ENCODE results near the gene ZNF821.

Gene ZNF821

DNA sequence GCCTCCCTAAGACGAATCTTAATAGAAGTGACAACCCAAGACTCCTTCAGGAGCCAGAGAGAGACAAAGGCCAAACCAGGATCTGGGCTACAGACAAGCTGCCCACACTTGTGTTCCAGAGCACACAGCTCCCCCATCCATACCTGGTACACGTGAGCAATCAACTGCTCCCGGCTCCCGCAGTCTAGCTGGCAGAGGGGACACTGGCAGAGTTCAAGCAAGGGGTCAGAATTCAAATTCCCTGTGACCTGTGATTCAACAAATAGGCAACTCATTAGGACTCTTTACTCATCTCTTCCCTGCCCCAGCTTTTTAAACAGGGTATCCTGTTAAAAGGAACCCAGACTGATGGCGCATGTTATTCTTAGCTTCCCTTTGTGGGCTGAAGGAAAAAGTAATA, 20.0 kb downstream of the ZNF821 start:
- TF ChIP-seq ISL1 (CRISPR knock-in tag; IDR thresholded peaks at IDR 0.05): no peak
- ATAC-seq: no peak

DNA sequence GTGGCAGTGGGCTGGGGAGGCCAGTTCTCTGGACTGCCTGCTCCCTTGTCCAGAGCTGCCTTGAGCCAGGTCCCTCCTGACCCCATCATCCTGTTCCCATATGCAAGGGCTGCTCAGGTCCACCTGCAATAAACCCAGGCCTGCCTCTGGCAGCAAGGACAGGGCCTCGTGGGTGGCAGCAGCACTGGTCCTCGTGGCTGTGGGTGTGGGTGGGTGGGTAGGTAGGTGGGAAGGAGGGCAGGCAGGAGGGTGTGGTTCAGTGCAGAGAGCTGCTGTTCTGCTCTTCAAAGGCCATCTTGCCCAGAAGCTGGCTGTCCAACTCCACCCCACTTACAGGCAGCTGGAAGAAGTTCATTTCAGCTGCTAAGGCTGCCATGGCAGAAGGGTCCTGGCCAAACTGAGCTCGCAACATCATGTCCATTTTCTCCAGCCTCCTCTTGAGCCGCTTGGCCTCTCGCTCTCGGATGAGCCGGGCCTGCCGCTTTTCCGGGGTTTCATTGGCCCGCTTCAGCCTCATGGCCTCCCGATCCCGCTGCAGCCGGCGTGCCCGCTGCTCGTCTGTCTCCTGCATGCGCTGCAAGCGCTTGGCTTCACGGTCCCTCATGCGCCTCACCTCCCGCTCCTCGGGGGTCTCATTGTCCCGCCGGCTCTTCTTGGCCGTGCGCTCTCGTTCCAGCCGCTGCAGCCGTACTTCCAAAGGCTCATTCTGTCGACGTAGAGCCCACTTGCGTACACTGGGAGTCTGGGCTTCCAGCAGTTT, 24.0 kb downstream of the ZNF821 start:
- no peak for ATAC-seq
- TF ChIP-seq BACH2 (CRISPR knock-in tag; IDR thresholded peaks at IDR 0.05; ENCODE audit: borderline replicate concordance) (no peak), PPARA (CRISPR knock-in tag; IDR thresholded peaks at IDR 0.05; ENCODE audit: borderline replicate concordance) (no peak), CSDC2 (CRISPR knock-in tag; IDR thresholded peaks at IDR 0.05) (no peak), ZFP30 (CRISPR knock-in tag; IDR thresholded peaks at IDR 0.05) (no peak), ISL1 (CRISPR knock-in tag; IDR thresholded peaks at IDR 0.05) (no peak), OSR1 (CRISPR knock-in tag; IDR thresholded peaks at IDR 0.05) (no peak), ARNTL (CRISPR knock-in tag; IDR thresholded peaks at IDR 0.05; ENCODE audit: borderline replicate concordance, low read depth) (no peak), TOX (CRISPR knock-in tag; IDR thresholded peaks at IDR 0.05; ENCODE audit: borderline replicate concordance) (no peak), ZFP3 (CRISPR knock-in tag; IDR thresholded peaks at IDR 0.05) (no peak), GLIS3 (CRISPR knock-in tag; IDR thresholded peaks at IDR 0.05) (no peak)
- TF ChIP-seq, protein P1, sequence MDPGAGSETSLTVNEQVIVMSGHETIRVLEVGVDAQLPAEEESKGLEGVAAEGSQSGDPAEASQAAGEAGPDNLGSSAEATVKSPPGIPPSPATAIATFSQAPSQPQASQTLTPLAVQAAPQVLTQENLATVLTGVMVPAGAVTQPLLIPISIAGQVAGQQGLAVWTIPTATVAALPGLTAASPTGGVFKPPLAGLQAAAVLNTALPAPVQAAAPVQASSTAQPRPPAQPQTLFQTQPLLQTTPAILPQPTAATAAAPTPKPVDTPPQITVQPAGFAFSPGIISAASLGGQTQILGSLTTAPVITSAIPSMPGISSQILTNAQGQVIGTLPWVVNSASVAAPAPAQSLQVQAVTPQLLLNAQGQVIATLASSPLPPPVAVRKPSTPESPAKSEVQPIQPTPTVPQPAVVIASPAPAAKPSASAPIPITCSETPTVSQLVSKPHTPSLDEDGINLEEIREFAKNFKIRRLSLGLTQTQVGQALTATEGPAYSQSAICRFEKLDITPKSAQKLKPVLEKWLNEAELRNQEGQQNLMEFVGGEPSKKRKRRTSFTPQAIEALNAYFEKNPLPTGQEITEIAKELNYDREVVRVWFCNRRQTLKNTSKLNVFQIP (CRISPR knock-in tag; IDR thresholded peaks at IDR 0.05; ENCODE audit: borderline replicate concordance, low read depth): no peak
- TF ChIP-seq, protein P2, sequence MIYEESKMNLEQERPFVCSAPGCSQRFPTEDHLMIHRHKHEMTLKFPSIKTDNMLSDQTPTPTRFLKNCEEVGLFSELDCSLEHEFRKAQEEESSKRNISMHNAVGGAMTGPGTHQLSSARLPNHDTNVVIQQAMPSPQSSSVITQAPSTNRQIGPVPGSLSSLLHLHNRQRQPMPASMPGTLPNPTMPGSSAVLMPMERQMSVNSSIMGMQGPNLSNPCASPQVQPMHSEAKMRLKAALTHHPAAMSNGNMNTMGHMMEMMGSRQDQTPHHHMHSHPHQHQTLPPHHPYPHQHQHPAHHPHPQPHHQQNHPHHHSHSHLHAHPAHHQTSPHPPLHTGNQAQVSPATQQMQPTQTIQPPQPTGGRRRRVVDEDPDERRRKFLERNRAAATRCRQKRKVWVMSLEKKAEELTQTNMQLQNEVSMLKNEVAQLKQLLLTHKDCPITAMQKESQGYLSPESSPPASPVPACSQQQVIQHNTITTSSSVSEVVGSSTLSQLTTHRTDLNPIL (CRISPR knock-in tag; IDR thresholded peaks at IDR 0.05; ENCODE audit: low read depth): no peak
- TF ChIP-seq, protein P3, sequence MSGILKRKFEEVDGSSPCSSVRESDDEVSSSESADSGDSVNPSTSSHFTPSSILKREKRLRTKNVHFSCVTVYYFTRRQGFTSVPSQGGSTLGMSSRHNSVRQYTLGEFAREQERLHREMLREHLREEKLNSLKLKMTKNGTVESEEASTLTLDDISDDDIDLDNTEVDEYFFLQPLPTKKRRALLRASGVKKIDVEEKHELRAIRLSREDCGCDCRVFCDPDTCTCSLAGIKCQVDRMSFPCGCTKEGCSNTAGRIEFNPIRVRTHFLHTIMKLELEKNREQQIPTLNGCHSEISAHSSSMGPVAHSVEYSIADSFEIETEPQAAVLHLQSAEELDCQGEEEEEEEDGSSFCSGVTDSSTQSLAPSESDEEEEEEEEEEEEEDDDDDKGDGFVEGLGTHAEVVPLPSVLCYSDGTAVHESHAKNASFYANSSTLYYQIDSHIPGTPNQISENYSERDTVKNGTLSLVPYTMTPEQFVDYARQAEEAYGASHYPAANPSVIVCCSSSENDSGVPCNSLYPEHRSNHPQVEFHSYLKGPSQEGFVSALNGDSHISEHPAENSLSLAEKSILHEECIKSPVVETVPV (CRISPR knock-in tag; IDR thresholded peaks at IDR 0.05): no peak
- TF ChIP-seq, protein P4, sequence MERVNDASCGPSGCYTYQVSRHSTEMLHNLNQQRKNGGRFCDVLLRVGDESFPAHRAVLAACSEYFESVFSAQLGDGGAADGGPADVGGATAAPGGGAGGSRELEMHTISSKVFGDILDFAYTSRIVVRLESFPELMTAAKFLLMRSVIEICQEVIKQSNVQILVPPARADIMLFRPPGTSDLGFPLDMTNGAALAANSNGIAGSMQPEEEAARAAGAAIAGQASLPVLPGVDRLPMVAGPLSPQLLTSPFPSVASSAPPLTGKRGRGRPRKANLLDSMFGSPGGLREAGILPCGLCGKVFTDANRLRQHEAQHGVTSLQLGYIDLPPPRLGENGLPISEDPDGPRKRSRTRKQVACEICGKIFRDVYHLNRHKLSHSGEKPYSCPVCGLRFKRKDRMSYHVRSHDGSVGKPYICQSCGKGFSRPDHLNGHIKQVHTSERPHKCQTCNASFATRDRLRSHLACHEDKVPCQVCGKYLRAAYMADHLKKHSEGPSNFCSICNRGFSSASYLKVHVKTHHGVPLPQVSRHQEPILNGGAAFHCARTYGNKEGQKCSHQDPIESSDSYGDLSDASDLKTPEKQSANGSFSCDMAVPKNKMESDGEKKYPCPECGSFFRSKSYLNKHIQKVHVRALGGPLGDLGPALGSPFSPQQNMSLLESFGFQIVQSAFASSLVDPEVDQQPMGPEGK (CRISPR knock-in tag; IDR thresholded peaks at IDR 0.05; ENCODE audit: borderline replicate concordance): no peak

DNA sequence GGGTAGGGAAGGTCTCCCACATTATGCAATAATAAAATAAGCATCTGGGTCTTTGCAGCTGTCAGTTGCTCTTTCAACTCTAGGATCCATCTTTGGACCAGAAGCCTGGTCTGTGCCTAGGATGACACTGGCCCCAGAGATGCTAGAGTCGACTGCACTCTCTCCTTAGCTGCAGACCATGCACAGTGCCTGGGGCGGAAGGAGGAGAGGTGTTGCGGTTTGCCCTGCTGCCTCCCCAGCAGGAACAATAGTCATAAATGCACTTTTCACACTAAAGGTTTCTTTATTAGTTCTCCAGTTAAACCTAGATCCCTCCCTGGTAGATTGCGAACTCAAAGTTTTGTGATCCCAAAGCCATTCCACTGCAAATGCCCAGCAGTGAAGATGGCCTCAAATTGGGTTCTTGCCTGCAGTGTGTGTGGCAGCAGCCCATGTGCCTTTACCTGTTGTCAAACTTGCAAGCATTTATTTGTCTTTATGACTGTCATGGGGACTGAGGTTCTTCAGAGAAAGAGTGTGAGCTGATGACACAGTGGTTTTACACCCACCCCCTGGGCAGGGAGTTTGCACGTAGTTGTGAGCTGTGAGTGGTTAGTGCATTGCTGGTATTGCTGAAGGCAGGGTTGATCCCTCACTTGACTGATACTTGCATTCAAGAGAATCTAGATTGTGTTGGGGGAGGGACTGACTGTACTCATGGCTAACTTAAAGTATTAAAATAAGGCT, 27.9 kb downstream of the ZNF821 start:
- TF ChIP-seq ZNF70 (CRISPR knock-in tag; IDR thresholded peaks at IDR 0.05) (no peak), ZNF8 (CRISPR knock-in tag; IDR thresholded peaks at IDR 0.05) (no peak), TCF4 (CRISPR knock-in tag; IDR thresholded peaks at IDR 0.05; ENCODE audit: borderline replicate concordance) (no peak), OSR1 (CRISPR knock-in tag; IDR thresholded peaks at IDR 0.05) (no peak)
- TF ChIP-seq, protein P1 (CRISPR knock-in tag; IDR thresholded peaks at IDR 0.05; ENCODE audit: borderline replicate concordance, low read depth): no peak
- ATAC-seq: no peak

DNA sequence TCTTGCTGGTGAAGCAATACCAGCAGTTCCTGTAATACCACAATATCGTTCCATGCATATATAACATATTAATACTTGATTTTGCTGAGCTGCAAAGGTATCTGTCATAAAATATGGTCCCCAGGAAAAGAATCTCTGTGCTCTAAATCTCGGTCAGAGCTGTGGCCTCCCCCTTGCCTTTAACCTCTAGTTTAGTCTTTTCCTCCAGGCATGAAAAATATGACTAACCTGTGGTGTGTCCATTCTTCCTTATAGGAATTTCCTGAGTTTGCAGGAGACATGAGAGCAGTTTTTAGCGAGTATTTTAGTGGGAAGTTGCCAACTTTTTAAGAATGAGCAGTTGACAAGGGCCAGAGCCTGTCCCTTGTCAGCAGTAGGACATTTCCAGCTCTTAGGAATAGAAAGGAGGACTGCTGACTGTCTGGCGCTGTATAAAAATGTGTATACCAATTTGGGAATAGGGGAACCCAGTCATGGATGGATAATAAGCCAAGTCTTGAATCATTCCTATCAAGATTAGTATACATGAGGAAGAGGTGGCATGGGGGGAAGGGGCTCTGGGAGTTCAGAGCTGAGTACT, 29.5 kb downstream of the ZNF821 start:
- no peak for ATAC-seq
- TF ChIP-seq ESRRG (CRISPR knock-in tag; IDR thresholded peaks at IDR 0.05): no peak
- TF ChIP-seq SNAI2 (CRISPR knock-in tag; IDR thresholded peaks at IDR 0.05): no peak
- no peak for TF ChIP-seq GLIS3 (CRISPR knock-in tag; IDR thresholded peaks at IDR 0.05)
- no peak for TF ChIP-seq TOX (CRISPR knock-in tag; IDR thresholded peaks at IDR 0.05; ENCODE audit: borderline replicate concordance)
- no peak for TF ChIP-seq ZFP3 (CRISPR knock-in tag; IDR thresholded peaks at IDR 0.05)
- TF ChIP-seq ZNF565 (CRISPR knock-in tag; conservative IDR thresholded peaks at IDR 0.05; ENCODE audit: low read depth): no peak
- TF ChIP-seq, protein P3 (CRISPR knock-in tag; IDR thresholded peaks at IDR 0.05): no peak
- TF ChIP-seq OSR1 (CRISPR knock-in tag; IDR thresholded peaks at IDR 0.05): no peak
- no peak for TF ChIP-seq BACH2 (CRISPR knock-in tag; IDR thresholded peaks at IDR 0.05; ENCODE audit: borderline replicate concordance)
- TF ChIP-seq ISL1 (CRISPR knock-in tag; IDR thresholded peaks at IDR 0.05): no peak
- TF ChIP-seq, protein P1 (CRISPR knock-in tag; IDR thresholded peaks at IDR 0.05; ENCODE audit: borderline replicate concordance, low read depth): no peak
- no peak for TF ChIP-seq ZNF8 (CRISPR knock-in tag; IDR thresholded peaks at IDR 0.05)
- no peak for TF ChIP-seq PPARA (CRISPR knock-in tag; IDR thresholded peaks at IDR 0.05; ENCODE audit: borderline replicate concordance)

All from SK-N-SH treated with all-trans-retinoic acid at 6 μM for 48 hours (cell line).